Neural cell (in vitro differentiated cells): ENCODE data around the gene PRKCD.

Experiments
- CTCF ChIP-seq: fragments of 450-650 bp; IDR thresholded peaks from 2 replicates; pipeline ENCODE4 v1.5.1; 2014; ENCODE audit warnings: antibody characterized with exemption, mild to moderate bottlenecking, moderate library complexity; ENCODE audit not compliant: poor library complexity, severe bottlenecking
- EP300 ChIP-seq: fragments of 450-650 bp; conservative IDR thresholded peaks from 2 replicates; pipeline ENCODE4 v1.6.1; 2014; ENCODE audit warnings: antibody characterized with exemption, mild to moderate bottlenecking, moderate library complexity; ENCODE audit not compliant: poor library complexity, severe bottlenecking
- EZH2 ChIP-seq: fragments of 200-600, 300-800 bp; shearing (Covaris generic), sonication (generic); IDR thresholded peaks from 2 replicates; pipeline ENCODE4 v1.6.1; 2014; ENCODE audit warnings: antibody characterized with exemption, low read length, borderline replicate concordance, mild to moderate bottlenecking; ENCODE audit not compliant: insufficient read depth, poor library complexity, severe bottlenecking
- POLR2AphosphoS5 ChIP-seq: IDR thresholded peaks from 2 replicates; pipeline ENCODE4 v1.6.1; 2012
- RAD21 ChIP-seq: fragments of 450-650 bp; conservative IDR thresholded peaks from 2 replicates; pipeline ENCODE4 v1.6.1; 2014; ENCODE audit warnings: antibody characterized with exemption, mild to moderate bottlenecking, moderate library complexity
- REST ChIP-seq: IDR thresholded peaks from 2 replicates; pipeline ENCODE4 v1.6.1; 2012; ENCODE audit warnings: borderline replicate concordance
- SMC3 ChIP-seq: fragments of 450-650 bp; conservative IDR thresholded peaks from 2 replicates; pipeline ENCODE4 v1.6.1; 2014; ENCODE audit warnings: antibody characterized with exemption, mild to moderate bottlenecking, moderate library complexity; ENCODE audit not compliant: poor library complexity
- TAF1 ChIP-seq: IDR thresholded peaks from 2 replicates; pipeline ENCODE4 v1.6.1; 2012; ENCODE audit warnings: low read depth

GRCh38 chr3:53196575-53197407 lies 35.8 kb downstream of the PRKCD start:
- TF ChIP-seq TAF1 (no peak), CTCF (no peak), RAD21 (no peak), EZH2 (no peak), EP300 (no peak), REST (no peak), SMC3 (no peak), POLR2AphosphoS5 (no peak)
